Fibroblast of lung (primary cell): ENCODE data around the gene GRIK4. TPM values are rescaled to one million over a fixed set of nuclear protein-coding genes. Genes with fewer than 3 reads are reported as not detected.

Experiments
- DNase-seq, 2 donors: peaks; one replicate each; pipeline versions ENCODE4 v3.0.0 to v3.0.0-alpha.2; 2010; ENCODE audit warnings: low read depth in 2 of 2
- H2AFZ ChIP-seq: 2 replicates; pipeline ENCODE4 v1.5.1; 2012; ENCODE audit warnings: low read length, control low read depth, inconsistent platforms
- H3K27ac ChIP-seq: 2 replicates; pipeline ENCODE4 v1.5.1; 2011; ENCODE audit warnings: low read length, control low read depth; ENCODE audit not compliant: insufficient read depth
- H3K27me3 ChIP-seq: 2 replicates; pipeline ENCODE4 v1.5.1; 2011; ENCODE audit warnings: mild to moderate bottlenecking, low read length; ENCODE audit not compliant: control insufficient read depth, insufficient read depth
- H3K36me3 ChIP-seq: 2 replicates; pipeline ENCODE4 v1.5.1; 2011; ENCODE audit warnings: low read length; ENCODE audit not compliant: control insufficient read depth, insufficient read depth
- H3K4me1 ChIP-seq: 2 replicates; pipeline ENCODE4 v1.5.1; 2011; ENCODE audit warnings: low read length; ENCODE audit not compliant: control insufficient read depth, insufficient read depth; ENCODE audit errors: extremely low read depth
- H3K4me2 ChIP-seq: 2 replicates; pipeline ENCODE4 v1.5.1; 2011; ENCODE audit warnings: low read length, control low read depth; ENCODE audit not compliant: insufficient read depth; ENCODE audit errors: extremely low read depth
- H3K4me3 ChIP-seq, 4 experiments: fragments of 200-600 bp in 1 of 4; sonication (generic) in 1 of 4; replicated peaks in 1 of 4; 2 replicates each; pipeline ENCODE4 v1.5.1; 2011 to 2016; ENCODE audit warnings: low read length in 4 of 4, low read depth in 3 of 4, mild to moderate bottlenecking in 3 of 4, control low read depth in 2 of 4, inconsistent platforms in 1 of 4, mixed read lengths in 1 of 4; ENCODE audit not compliant: insufficient read depth in 1 of 4; ENCODE audit errors: control extremely low read depth in 1 of 4
- H3K79me2 ChIP-seq: 2 replicates; pipeline ENCODE4 v1.5.1; 2012; ENCODE audit warnings: mild to moderate bottlenecking, low read length, inconsistent platforms; ENCODE audit not compliant: control insufficient read depth, insufficient read depth
- H3K9ac ChIP-seq: 2 replicates; pipeline ENCODE4 v1.5.1; 2011; ENCODE audit warnings: mild to moderate bottlenecking, low read length, control low read depth; ENCODE audit not compliant: insufficient read depth
- H3K9me3 ChIP-seq: 2 replicates; pipeline ENCODE4 v1.5.1; 2012; ENCODE audit warnings: low read depth, low read length; ENCODE audit not compliant: control insufficient read depth, insufficient read depth
- H4K20me1 ChIP-seq: 2 replicates; pipeline ENCODE4 v1.5.1; 2011; ENCODE audit warnings: low read length; ENCODE audit not compliant: control insufficient read depth, insufficient read depth; ENCODE audit errors: extremely low read depth
- EZH2 ChIP-seq: IDR thresholded peaks from 2 replicates; pipeline ENCODE4 v1.5.1; 2012; ENCODE audit warnings: low read length, control low read depth, mild to moderate bottlenecking; ENCODE audit errors: missing control alignments
- polyA plus RNA-seq, 2 donors: library from polyadenylated mRNA; depleted of rRNA in 1 of 2; stranded (reverse) in 1 of 2; unstranded in 1 of 2; fragments of >200 nt; gene quantifications; 2 replicates each; pipeline ENCODE4 v1.2.1, GENCODE V29; 2011 to 2012; ENCODE audit warnings: missing spikeins in 1 of 2
- total RNA-seq: library from RNA; depleted of rRNA; stranded (reverse); fragments of >200 nt; gene quantifications from 2 replicates; pipeline ENCODE4 v1.2.1, GENCODE V29; 2014
- TF ChIP-seq, protein P1 (sequence below), 2 donors: IDR thresholded peaks in 1 of 2; conservative IDR thresholded peaks in 1 of 2; 1 replicate in 1 of 2; 2 replicates in 1 of 2; pipeline ENCODE4 v1.5.1; 2011 to 2012; ENCODE audit warnings: low read length in 2 of 2, control low read depth in 1 of 2, inconsistent platforms in 1 of 2, low read depth in 1 of 2, mild to moderate bottlenecking in 1 of 2

Gene GRIK4
- total and polyA plus RNA-seq, 2 donors (not counting 1 experiment from before 2014, with no cell fraction given) = 0.17 to 1.5 TPM

DNA sequence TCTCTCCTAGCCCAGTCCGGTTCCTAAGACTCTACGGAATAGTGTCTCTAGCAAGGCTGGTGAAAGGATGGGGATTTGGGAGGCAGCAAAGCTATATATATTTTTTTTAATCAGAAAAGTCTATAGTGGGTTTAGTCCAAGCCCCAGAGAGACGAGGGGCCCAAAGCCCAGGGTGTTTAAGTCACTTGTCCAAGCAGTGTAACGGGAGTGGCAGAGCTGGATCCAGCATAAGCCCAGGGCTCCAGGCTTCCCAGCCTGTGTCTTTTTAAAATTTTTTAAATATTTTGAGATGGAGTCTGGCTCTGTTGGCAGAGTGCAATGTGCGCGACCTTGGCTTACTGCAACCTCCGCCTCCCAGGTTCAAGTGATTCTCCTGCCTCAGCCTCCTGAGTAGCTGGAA lies 6.8 kb downstream of the GRIK4 start:
- no peak overlapping the region for H3K4me3 ChIP-seq
- H3K4me1 ChIP-seq = peaks cover 15% of the 10 kb centered on the region
- H3K27me3 ChIP-seq = peaks cover 7% of the 10 kb centered on the region
- H3K9ac ChIP-seq = no peak overlapping the region
- TF ChIP-seq EZH2 = no peak
- TF ChIP-seq, protein P1, sequence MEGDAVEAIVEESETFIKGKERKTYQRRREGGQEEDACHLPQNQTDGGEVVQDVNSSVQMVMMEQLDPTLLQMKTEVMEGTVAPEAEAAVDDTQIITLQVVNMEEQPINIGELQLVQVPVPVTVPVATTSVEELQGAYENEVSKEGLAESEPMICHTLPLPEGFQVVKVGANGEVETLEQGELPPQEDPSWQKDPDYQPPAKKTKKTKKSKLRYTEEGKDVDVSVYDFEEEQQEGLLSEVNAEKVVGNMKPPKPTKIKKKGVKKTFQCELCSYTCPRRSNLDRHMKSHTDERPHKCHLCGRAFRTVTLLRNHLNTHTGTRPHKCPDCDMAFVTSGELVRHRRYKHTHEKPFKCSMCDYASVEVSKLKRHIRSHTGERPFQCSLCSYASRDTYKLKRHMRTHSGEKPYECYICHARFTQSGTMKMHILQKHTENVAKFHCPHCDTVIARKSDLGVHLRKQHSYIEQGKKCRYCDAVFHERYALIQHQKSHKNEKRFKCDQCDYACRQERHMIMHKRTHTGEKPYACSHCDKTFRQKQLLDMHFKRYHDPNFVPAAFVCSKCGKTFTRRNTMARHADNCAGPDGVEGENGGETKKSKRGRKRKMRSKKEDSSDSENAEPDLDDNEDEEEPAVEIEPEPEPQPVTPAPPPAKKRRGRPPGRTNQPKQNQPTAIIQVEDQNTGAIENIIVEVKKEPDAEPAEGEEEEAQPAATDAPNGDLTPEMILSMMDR (conservative IDR thresholded peaks at IDR 0.05 in 1 of 2, IDR thresholded peaks at IDR 0.05 in 1 of 2; ENCODE audit: low read depth in 1 of 2, low read length in 2 of 2) = no peak
- H3K9me3 ChIP-seq = no peaks in the 10 kb centered on the region
- no peak overlapping the region for H3K4me2 ChIP-seq
- H3K27ac ChIP-seq = peak overlapping the region; percentile 54
- H2AFZ ChIP-seq = peak overlapping the region; percentile 26
- no peaks in the 10 kb centered on the region for H3K79me2 ChIP-seq
- no peaks in the 10 kb centered on the region for H4K20me1 ChIP-seq
- no peak for DNase-seq
- H3K36me3 ChIP-seq = no peaks in the 10 kb centered on the region

- Histone ChIP-seq H3K4me2 (no peak overlapping the region), H2AFZ (no peak overlapping the region), H3K27me3 (peaks cover 7% of the 10 kb centered on the region), H3K27ac (no peak overlapping the region), H4K20me1 (no peaks in the 10 kb centered on the region), H3K9me3 (no peaks in the 10 kb centered on the region), H3K79me2 (no peaks in the 10 kb centered on the region), H3K9ac (no peak overlapping the region), H3K4me1 (peaks cover 15% of the 10 kb centered on the region), H3K4me3 (no peak overlapping the region), H3K36me3 (no peaks in the 10 kb centered on the region)
- DNase-seq = no peak
- TF ChIP-seq, protein P1 (conservative IDR thresholded peaks at IDR 0.05 in 1 of 2, IDR thresholded peaks at IDR 0.05 in 1 of 2; ENCODE audit: low read depth in 1 of 2, low read length in 2 of 2) = no peak
- TF ChIP-seq EZH2 = no peak
Observed at GRCh38 chr11:120519474-120519873, 7.9 kb downstream of the GRIK4 start.

DNA sequence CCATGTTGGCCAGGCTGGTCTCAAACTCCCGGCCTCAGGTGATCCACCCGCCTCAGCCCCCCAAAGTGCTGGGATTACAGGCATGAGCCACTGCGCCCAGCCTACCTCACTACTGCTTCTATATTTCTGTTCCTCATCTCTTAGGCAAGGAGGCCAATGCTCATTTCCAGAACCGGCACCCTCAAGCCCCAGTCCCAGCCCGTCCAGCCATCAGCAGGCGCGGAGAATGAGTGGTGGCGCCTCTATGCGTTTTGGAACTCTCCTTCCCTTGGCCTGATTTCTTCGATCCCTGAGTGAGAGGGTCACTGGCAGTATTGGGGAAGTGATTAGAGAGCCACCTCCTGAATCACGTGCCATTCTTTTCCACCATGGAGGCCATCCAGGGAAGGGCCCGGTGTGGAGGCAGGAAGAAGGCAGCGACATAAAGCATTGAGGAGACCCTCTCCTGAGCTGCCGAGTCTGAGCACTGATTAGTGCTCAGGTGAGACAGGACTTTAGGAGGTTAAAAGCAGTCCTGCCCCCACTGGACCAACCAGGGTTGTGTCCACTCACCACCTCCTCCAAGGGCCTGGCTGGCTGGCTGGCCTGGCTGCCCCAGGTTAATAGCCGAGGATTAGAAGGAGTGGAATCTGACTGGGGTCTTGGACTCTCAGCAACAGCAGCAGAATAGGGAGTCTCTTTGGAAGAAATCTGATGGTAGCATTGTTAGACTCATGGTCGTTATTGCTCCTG lies 8.7 kb downstream of the GRIK4 start:
- Histone ChIP-seq H3K27ac (no peak overlapping the region), H3K9ac (no peak overlapping the region), H3K36me3 (no peaks in the 10 kb centered on the region), H2AFZ (no peak overlapping the region), H4K20me1 (no peaks in the 10 kb centered on the region), H3K4me1 (peaks cover 15% of the 10 kb centered on the region), H3K9me3 (no peaks in the 10 kb centered on the region), H3K4me2 (no peak overlapping the region), H3K27me3 (peaks cover 7% of the 10 kb centered on the region), H3K4me3 (no peak overlapping the region), H3K79me2 (no peaks in the 10 kb centered on the region)
- no peak for DNase-seq
- TF ChIP-seq EZH2 = no peak
- TF ChIP-seq, protein P1 (conservative IDR thresholded peaks at IDR 0.05 in 1 of 2, IDR thresholded peaks at IDR 0.05 in 1 of 2; ENCODE audit: low read depth in 1 of 2, low read length in 2 of 2) = no peak
